Suprapubic skin (tissue), 4 donors: ENCODE results near the gene MRFAP1L1. TPM values are rescaled to one million over a fixed set of nuclear protein-coding genes. Genes with fewer than 3 reads are reported as not detected.

Experiments used
- DNase-seq, 2 donors: peaks; one replicate each; pipeline ENCODE4 v3.0.0-alpha.2; 2019; ENCODE audit warnings: low spot score in 2 of 2
- H3K27ac ChIP-seq: fragments of 200-600 bp; sonication (generic); one replicate; pipeline ENCODE4 v1.5.1; 2019
- H3K27me3 ChIP-seq: fragments of 200-600 bp; sonication (generic); one replicate; pipeline ENCODE4 v1.5.1; 2019
- H3K36me3 ChIP-seq: fragments of 200-600 bp; sonication (generic); one replicate; pipeline ENCODE4 v1.5.1; 2019
- H3K4me1 ChIP-seq: fragments of 200-600 bp; sonication (generic); one replicate; pipeline ENCODE4 v1.5.1; 2019
- H3K4me3 ChIP-seq: fragments of 200-600 bp; sonication (generic); one replicate; pipeline ENCODE4 v1.5.1; 2019; ENCODE audit warnings: mild to moderate bottlenecking
- H3K9me3 ChIP-seq: fragments of 200-600 bp; sonication (generic); one replicate; pipeline ENCODE4 v1.5.1; 2019
- CTCF ChIP-seq, 2 donors: fragments of 200-600 bp in 1 of 2; fragments of 450-650 bp in 1 of 2; sonication (generic) in 1 of 2; IDR thresholded peaks; one replicate each; pipeline ENCODE4 v1.5.1; 2016 to 2019; ENCODE audit warnings: antibody characterized with exemption in 2 of 2, mild to moderate bottlenecking in 1 of 2, moderate library complexity in 1 of 2
- EP300 ChIP-seq: sonication (generic); formaldehyde crosslinking; IDR thresholded peaks from one replicate; pipeline ENCODE4 v1.6.1; 2017; ENCODE audit warnings: antibody characterized with exemption
- POLR2A ChIP-seq, 2 donors: fragments of 450-650 bp; IDR thresholded peaks; one replicate each; pipeline ENCODE4 v1.6.1; 2017; ENCODE audit warnings: antibody characterized with exemption in 2 of 2, mild to moderate bottlenecking in 2 of 2, moderate library complexity in 2 of 2
- POLR2AphosphoS5 ChIP-seq, 3 donors: sonication (generic); formaldehyde crosslinking; IDR thresholded peaks; one replicate each; pipeline ENCODE4 v1.6.1; 2017; ENCODE audit warnings: antibody characterized with exemption in 3 of 3
- WGBS: methylation state at CpG from one replicate; pipeline ENCODE4 v1.1.5; 2018; 5-methylcytosine and 5-hydroxymethylcytosine counted together
- total RNA-seq, 4 donors: library from RNA; depleted of rRNA; stranded (reverse); fragments of >200 nt; gene quantifications; one replicate each; pipeline ENCODE4 v1.1.0, GENCODE V29; 2016

Gene MRFAP1L1
- total RNA-seq, 4 donors from 2014 or later = 40.6 to 63.4 (median 53.4) TPM

- H3K27ac ChIP-seq = no peak overlapping the region
- peaks cover 24% of the 10 kb centered on the region for H3K4me1 ChIP-seq
- no peak for DNase-seq
- TF ChIP-seq EP300 (no peak), POLR2AphosphoS5 (IDR thresholded peaks at IDR 0.05) (no peak), POLR2A (IDR thresholded peaks at IDR 0.05) (no peak), CTCF (IDR thresholded peaks at IDR 0.05) (no peak)
- 96% methylated on average over 10 of the region's 12 CpGs for WGBS
- no peaks in the 10 kb centered on the region for H3K36me3 ChIP-seq
- H3K27me3 ChIP-seq = no peaks in the 10 kb centered on the region
- no peak overlapping the region for H3K4me3 ChIP-seq
- H3K9me3 ChIP-seq = no peaks in the 10 kb centered on the region
Measured at GRCh38 chr4:6722891-6723290, 13.2 kb upstream of the MRFAP1L1 start.

GRCh38 chr4:6721121-6721520 is 11.5 kb upstream of the MRFAP1L1 start:
- no peaks in the 10 kb centered on the region for H3K36me3 ChIP-seq
- TF ChIP-seq POLR2A (IDR thresholded peaks at IDR 0.05) (no peak), POLR2AphosphoS5 (IDR thresholded peaks at IDR 0.05) (no peak), CTCF (IDR thresholded peaks at IDR 0.05) (no peak), EP300 (no peak)
- no peaks in the 10 kb centered on the region for H3K9me3 ChIP-seq
- no peak for DNase-seq
- no peaks in the 10 kb centered on the region for H3K27me3 ChIP-seq
- no peak overlapping the region for H3K4me3 ChIP-seq
- peaks cover 30% of the 10 kb centered on the region for H3K4me1 ChIP-seq
- H3K27ac ChIP-seq = no peak overlapping the region
- 98% methylated on average over 10 of the region's 10 CpGs for WGBS

- peak; percentile 93 for DNase-seq
- no peaks in the 10 kb centered on the region for H3K9me3 ChIP-seq
- no peak overlapping the region for H3K27ac ChIP-seq
- WGBS = 8% methylated on average over 14 of the region's 14 CpGs
- peaks cover 35% of the 10 kb centered on the region for H3K4me1 ChIP-seq
- H3K4me3 ChIP-seq = no peak overlapping the region
- no peaks in the 10 kb centered on the region for H3K36me3 ChIP-seq
- H3K27me3 ChIP-seq = no peaks in the 10 kb centered on the region
- TF ChIP-seq CTCF (IDR thresholded peaks at IDR 0.05) (peak; percentile 85 to 88), POLR2AphosphoS5 (IDR thresholded peaks at IDR 0.05) (no peak)
Measured at GRCh38 chr4:6720202-6720699, 10.6 kb upstream of the MRFAP1L1 start.

- H3K4me1 ChIP-seq = peaks cover 31% of the 10 kb centered on the region
- H3K27ac ChIP-seq = no peak overlapping the region
- no peak for DNase-seq
- H3K27me3 ChIP-seq = no peaks in the 10 kb centered on the region
- WGBS = 65% methylated on average over 8 of the region's 8 CpGs
- no peak for TF ChIP-seq POLR2A (IDR thresholded peaks at IDR 0.05)
- no peak for TF ChIP-seq POLR2AphosphoS5 (IDR thresholded peaks at IDR 0.05)
- TF ChIP-seq CTCF (IDR thresholded peaks at IDR 0.05) = no peak
- no peak for TF ChIP-seq EP300
- no peak overlapping the region for H3K4me3 ChIP-seq
- no peaks in the 10 kb centered on the region for H3K36me3 ChIP-seq
- no peaks in the 10 kb centered on the region for H3K9me3 ChIP-seq
Measured at GRCh38 chr4:6719611-6720179, 10.0 kb upstream of the MRFAP1L1 start.

GRCh38 chr4:6718932-6719610 is 9.4 kb upstream of the MRFAP1L1 start:
- no peak overlapping the region for H3K27ac ChIP-seq
- H3K4me1 ChIP-seq = peaks cover 27% of the 10 kb centered on the region
- TF ChIP-seq EP300 (no peak), CTCF (IDR thresholded peaks at IDR 0.05) (no peak), POLR2A (IDR thresholded peaks at IDR 0.05) (no peak), POLR2AphosphoS5 (IDR thresholded peaks at IDR 0.05) (no peak)
- no peaks in the 10 kb centered on the region for H3K9me3 ChIP-seq
- H3K36me3 ChIP-seq = no peaks in the 10 kb centered on the region
- no peak overlapping the region for H3K4me3 ChIP-seq
- H3K27me3 ChIP-seq = no peaks in the 10 kb centered on the region
- no peak for DNase-seq
- WGBS = 83% methylated on average over 7 of the region's 7 CpGs
